HEK293 (cell line): ENCODE data around the gene ELF3.
A peak's percentile ranks its signal among the peaks of the same experiment; 100 is the strongest.

Source experiments
- CTCF ChIA-PET: fragments of 350-600 bp; formaldehyde crosslinking; extraction: SDS; loops from one replicate; lab custom pipeline; 2021; ENCODE audit warnings: antibody characterized with exemption; lab: Yijun Ruan, JAX
- POLR2A ChIA-PET: fragments of 300-600 bp; formaldehyde crosslinking; extraction: SDS; loops from one replicate; lab custom pipeline; 2020; ENCODE audit warnings: antibody characterized with exemption, inconsistent platforms; lab: Yijun Ruan, JAX
- H3K27ac ChIP-seq: fragments of 200-500 bp; sonication (Bioruptor generic); 2 replicates; pipeline ENCODE4 v1.5.1; 2014; ENCODE audit warnings: low read depth, low read length, control low read depth, inconsistent platforms; ENCODE audit errors: extremely low read depth
- H3K36me3 ChIP-seq, 2 experiments: fragments of 200-500 bp in 1 of 2; sonication (Bioruptor generic) in 1 of 2; 1 replicate in 1 of 2; 2 replicates in 1 of 2; pipeline ENCODE4 v1.5.1; 2014 to 2017; ENCODE audit warnings: inconsistent platforms in 2 of 2, low read length in 2 of 2; ENCODE audit not compliant: control insufficient read depth in 2 of 2, insufficient read depth in 1 of 2
- H3K4me1 ChIP-seq: fragments of 200-500 bp; sonication (Bioruptor generic); 2 replicates; pipeline ENCODE4 v1.5.1; 2014; ENCODE audit warnings: mild to moderate bottlenecking, low read length, inconsistent platforms; ENCODE audit not compliant: control insufficient read depth, insufficient read depth
- H3K4me3 ChIP-seq: 2 replicates; pipeline ENCODE4 v1.5.1; 2011; ENCODE audit warnings: low read depth, mild to moderate bottlenecking, control low read depth, low read length, moderate library complexity
- H3K9me3 ChIP-seq: fragments of 200-500 bp; sonication (Bioruptor generic); 2 replicates; pipeline ENCODE4 v1.5.1; 2014; ENCODE audit warnings: low read depth, low read length, inconsistent platforms; ENCODE audit not compliant: control insufficient read depth, insufficient read depth
- BCL11B ChIP-seq: fragments of 450-650 bp; formaldehyde crosslinking; IDR thresholded peaks from 2 replicates; pipeline ENCODE4 v1.5.1; 2016; ENCODE audit warnings: low read depth, missing biosample characterization, missing genetic modification characterization
- GLI2 ChIP-seq: fragments of 450-650 bp; formaldehyde crosslinking; IDR thresholded peaks from 2 replicates; pipeline ENCODE4; 2017; ENCODE audit warnings: missing biosample characterization, missing genetic modification characterization, low read depth, borderline replicate concordance
- IKZF3 ChIP-seq: fragments of 450-650 bp; IDR thresholded peaks from 2 replicates; pipeline ENCODE4 v1.5.0; 2018; ENCODE audit warnings: missing biosample characterization, mild to moderate bottlenecking, missing genetic modification characterization, moderate library complexity
- KLF16 ChIP-seq: fragments of 450-650 bp; formaldehyde crosslinking; IDR thresholded peaks from 2 replicates; pipeline ENCODE4 v1.5.1; 2017; ENCODE audit warnings: missing biosample characterization, missing genetic modification characterization
- MZF1 ChIP-seq: fragments of 450-650 bp; formaldehyde crosslinking; IDR thresholded peaks from 2 replicates; pipeline ENCODE4 v1.5.1; 2017; ENCODE audit warnings: missing biosample characterization, missing genetic modification characterization, borderline replicate concordance
- OSR2 ChIP-seq: fragments of 450-650 bp; formaldehyde crosslinking; IDR thresholded peaks from 2 replicates; pipeline ENCODE4 v1.5.1; 2016; ENCODE audit warnings: missing biosample characterization, missing genetic modification characterization
- SCRT2 ChIP-seq: fragments of 450-650 bp; formaldehyde crosslinking; IDR thresholded peaks from 2 replicates; pipeline ENCODE4 v1.5.1; 2016; ENCODE audit warnings: missing biosample characterization, missing genetic modification characterization
- SP7 ChIP-seq: fragments of 450-650 bp; formaldehyde crosslinking; IDR thresholded peaks from 2 replicates; pipeline ENCODE4 v1.5.1; 2016; ENCODE audit warnings: missing biosample characterization, missing genetic modification characterization
- WT1 ChIP-seq: fragments of 450-650 bp; formaldehyde crosslinking; IDR thresholded peaks from 2 replicates; pipeline ENCODE4 v1.5.1; 2016; ENCODE audit warnings: missing biosample characterization, missing genetic modification characterization
- YY1 ChIP-seq: fragments of 450-650 bp; formaldehyde crosslinking; IDR thresholded peaks from 2 replicates; pipeline ENCODE4 v1.5.1; 2018; ENCODE audit warnings: missing biosample characterization, missing genetic modification characterization
- ZBTB20 ChIP-seq: fragments of 450-650 bp; formaldehyde crosslinking; IDR thresholded peaks from 2 replicates; pipeline ENCODE4 v1.5.1; 2016; ENCODE audit warnings: missing biosample characterization, missing genetic modification characterization
- ZEB2 ChIP-seq: fragments of 450-650 bp; formaldehyde crosslinking; IDR thresholded peaks from 2 replicates; pipeline ENCODE4 v1.5.1; 2016; ENCODE audit warnings: missing biosample characterization, missing genetic modification characterization
- ZNF10 ChIP-seq: fragments of 450-650 bp; formaldehyde crosslinking; IDR thresholded peaks from 2 replicates; pipeline ENCODE4 v1.5.1; 2017; ENCODE audit warnings: missing biosample characterization, missing genetic modification characterization
- ZNF121 ChIP-seq: fragments of 450-650 bp; formaldehyde crosslinking; IDR thresholded peaks from 2 replicates; pipeline ENCODE4 v1.5.1; 2016; ENCODE audit warnings: missing biosample characterization, missing genetic modification characterization
- ZNF174 ChIP-seq: fragments of 450-650 bp; formaldehyde crosslinking; IDR thresholded peaks from 2 replicates; pipeline ENCODE4 v1.5.0; 2017; ENCODE audit warnings: missing biosample characterization, mild to moderate bottlenecking, missing genetic modification characterization
- ZNF221 ChIP-seq: fragments of 450-650 bp; formaldehyde crosslinking; IDR thresholded peaks from 2 replicates; pipeline ENCODE4 v1.5.1; 2017; ENCODE audit warnings: missing biosample characterization, missing genetic modification characterization, borderline replicate concordance
- ZNF302 ChIP-seq: fragments of 450-650 bp; formaldehyde crosslinking; IDR thresholded peaks from 2 replicates; pipeline ENCODE4 v1.5.1; 2016; ENCODE audit warnings: missing biosample characterization, missing genetic modification characterization, low read depth
- ZNF335 ChIP-seq: fragments of 450-650 bp; formaldehyde crosslinking; conservative IDR thresholded peaks from 2 replicates; pipeline ENCODE4 v1.5.1; 2016; ENCODE audit warnings: missing biosample characterization, missing genetic modification characterization
- ZNF366 ChIP-seq: fragments of 450-650 bp; formaldehyde crosslinking; conservative IDR thresholded peaks from 2 replicates; pipeline ENCODE4 v1.5.1; 2016; ENCODE audit warnings: missing biosample characterization, missing genetic modification characterization
- ZNF391 ChIP-seq: fragments of 450-650 bp; formaldehyde crosslinking; IDR thresholded peaks from 2 replicates; pipeline ENCODE4 v1.5.1; 2016; ENCODE audit warnings: low read depth, missing biosample characterization, missing genetic modification characterization, borderline replicate concordance
- ZNF394 ChIP-seq: fragments of 450-650 bp; formaldehyde crosslinking; IDR thresholded peaks from 2 replicates; pipeline ENCODE4 v1.5.1; 2016; ENCODE audit warnings: missing biosample characterization, missing genetic modification characterization, mild to moderate bottlenecking, moderate library complexity, borderline replicate concordance
- ZNF423 ChIP-seq: fragments of 450-650 bp; formaldehyde crosslinking; IDR thresholded peaks from 2 replicates; pipeline ENCODE4 v1.5.1; 2016; ENCODE audit warnings: missing biosample characterization, missing genetic modification characterization
- ZNF426 ChIP-seq: fragments of 450-650 bp; formaldehyde crosslinking; IDR thresholded peaks from 2 replicates; pipeline ENCODE4 v1.5.1; 2017; ENCODE audit warnings: missing biosample characterization, missing genetic modification characterization, mild to moderate bottlenecking, inconsistent platforms, moderate library complexity
- ZNF521 ChIP-seq: fragments of 450-650 bp; formaldehyde crosslinking; IDR thresholded peaks from 2 replicates; pipeline ENCODE4 v1.5.1; 2017; ENCODE audit warnings: missing biosample characterization, mild to moderate bottlenecking, missing genetic modification characterization
- ZNF544 ChIP-seq: fragments of 450-650 bp; formaldehyde crosslinking; IDR thresholded peaks from 2 replicates; pipeline ENCODE4 v1.5.0; 2017; ENCODE audit warnings: missing biosample characterization, missing genetic modification characterization
- ZNF585B ChIP-seq: fragments of 450-650 bp; formaldehyde crosslinking; IDR thresholded peaks from 2 replicates; pipeline ENCODE4 v1.5.1; 2016; ENCODE audit warnings: missing biosample characterization, missing genetic modification characterization
- ZNF600 ChIP-seq: fragments of 450-650 bp; formaldehyde crosslinking; IDR thresholded peaks from 2 replicates; pipeline ENCODE4 v1.5.1; 2016; ENCODE audit warnings: missing biosample characterization, missing genetic modification characterization
- ZNF660 ChIP-seq: fragments of 450-650 bp; IDR thresholded peaks from 2 replicates; pipeline ENCODE4 v1.5.1; 2018; ENCODE audit warnings: missing biosample characterization, mild to moderate bottlenecking, missing genetic modification characterization
- ZNF670 ChIP-seq: fragments of 450-650 bp; formaldehyde crosslinking; IDR thresholded peaks from 2 replicates; pipeline ENCODE4 v1.5.1; 2016; ENCODE audit warnings: missing biosample characterization, missing genetic modification characterization, low read depth
- ZNF707 ChIP-seq: fragments of 450-650 bp; formaldehyde crosslinking; IDR thresholded peaks from 2 replicates; pipeline ENCODE4 v1.5.1; 2016; ENCODE audit warnings: missing biosample characterization, missing genetic modification characterization
- ZNF777 ChIP-seq: fragments of 450-650 bp; formaldehyde crosslinking; IDR thresholded peaks from 2 replicates; pipeline ENCODE4 v1.5.1; 2017; ENCODE audit warnings: missing biosample characterization, missing genetic modification characterization, borderline replicate concordance
- ZNF792 ChIP-seq: fragments of 450-650 bp; formaldehyde crosslinking; IDR thresholded peaks from 2 replicates; pipeline ENCODE4 v1.5.1; 2016; ENCODE audit warnings: missing biosample characterization, missing genetic modification characterization
- ZSCAN16 ChIP-seq: fragments of 450-650 bp; formaldehyde crosslinking; IDR thresholded peaks from 2 replicates; pipeline ENCODE4 v1.5.1; 2016; ENCODE audit warnings: missing biosample characterization, missing genetic modification characterization
- TF ChIP-seq, protein P1 (sequence below): fragments of 450-650 bp; formaldehyde crosslinking; IDR thresholded peaks from 2 replicates; pipeline ENCODE4 v1.5.1; 2017; ENCODE audit warnings: missing biosample characterization, missing genetic modification characterization
- TF ChIP-seq, protein P2 (sequence below): IDR thresholded peaks from 2 replicates; pipeline ENCODE4 v1.6.1; 2011; ENCODE audit warnings: mild to moderate bottlenecking, low read depth, low read length, borderline replicate concordance
- TF ChIP-seq, protein P3 (sequence below): fragments of 450-650 bp; formaldehyde crosslinking; IDR thresholded peaks from 2 replicates; pipeline ENCODE4 v1.5.1; 2017; ENCODE audit warnings: missing biosample characterization, missing genetic modification characterization

The ELF3 gene

DNA sequence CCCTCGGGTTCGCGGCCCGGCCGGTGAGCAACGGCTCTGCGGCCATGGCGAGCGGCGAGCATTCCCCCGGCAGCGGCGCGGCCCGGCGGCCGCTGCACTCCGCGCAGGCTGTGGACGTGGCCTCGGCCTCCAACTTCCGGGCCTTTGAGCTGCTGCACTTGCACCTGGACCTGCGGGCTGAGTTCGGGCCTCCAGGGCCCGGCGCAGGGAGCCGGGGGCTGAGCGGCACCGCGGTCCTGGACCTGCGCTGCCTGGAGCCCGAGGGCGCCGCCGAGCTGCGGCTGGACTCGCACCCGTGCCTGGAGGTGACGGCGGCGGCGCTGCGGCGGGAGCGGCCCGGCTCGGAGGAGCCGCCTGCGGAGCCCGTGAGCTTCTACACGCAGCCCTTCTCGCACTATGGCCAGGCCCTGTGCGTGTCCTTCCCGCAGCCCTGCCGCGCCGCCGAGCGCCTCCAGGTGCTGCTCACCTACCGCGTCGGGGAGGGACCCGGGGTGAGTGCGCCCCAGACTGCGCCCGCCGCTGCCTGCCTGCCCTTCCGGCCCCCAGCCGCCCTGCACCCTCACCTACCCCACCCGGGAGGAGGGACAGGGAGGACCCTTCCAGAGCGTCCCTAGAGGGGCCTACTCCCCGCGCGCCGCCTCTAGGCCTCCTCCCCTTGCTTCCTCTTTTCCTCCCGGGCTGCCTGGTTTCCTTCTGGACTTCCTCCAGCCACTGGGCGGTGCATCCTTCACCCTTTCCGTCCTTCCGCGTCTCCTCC, 27.6 kb upstream of the ELF3 start, which contains the start of gene RNPEP (continued):
- TF ChIP-seq MZF1 (tag by site-specific recombination) (0 out of 2 replicates have a peak, but pooled peaks have one; percentile 5), ZNF585B (no peak), OSR2 (peak; percentile 47), ZNF670 (tag by site-specific recombination) (no peak), KLF16 (peak; percentile 73; the same call in 1 of the 2 replicates), ZNF366 (tag by site-specific recombination) (peak; percentile 92), YY1 (peak; percentile 76; the same call in 1 of the 2 replicates), BCL11B (tag by site-specific recombination) (no peak), ZNF423 (tag by site-specific recombination) (peak; percentile 55; the same call in 1 of the 2 replicates), ZNF221 (tag by site-specific recombination) (no peak), ZNF521 (tag by site-specific recombination) (no peak), GLI2 (no peak), ZNF792 (tag by site-specific recombination) (no peak), ZNF394 (tag by site-specific recombination) (no peak; the same call in 1 of the 2 replicates), ZNF426 (tag by site-specific recombination) (no peak), ZNF660 (tag by site-specific recombination) (peak; percentile 82), ZNF121 (tag by site-specific recombination) (no peak), ZSCAN16 (tag by site-specific recombination) (no peak), WT1 (tag by site-specific recombination) (peak; percentile 86), ZNF777 (tag by site-specific recombination) (no peak), ZNF544 (tag by site-specific recombination) (no peak), ZNF302 (tag by site-specific recombination) (no peak)
- TF ChIP-seq, protein P1, sequence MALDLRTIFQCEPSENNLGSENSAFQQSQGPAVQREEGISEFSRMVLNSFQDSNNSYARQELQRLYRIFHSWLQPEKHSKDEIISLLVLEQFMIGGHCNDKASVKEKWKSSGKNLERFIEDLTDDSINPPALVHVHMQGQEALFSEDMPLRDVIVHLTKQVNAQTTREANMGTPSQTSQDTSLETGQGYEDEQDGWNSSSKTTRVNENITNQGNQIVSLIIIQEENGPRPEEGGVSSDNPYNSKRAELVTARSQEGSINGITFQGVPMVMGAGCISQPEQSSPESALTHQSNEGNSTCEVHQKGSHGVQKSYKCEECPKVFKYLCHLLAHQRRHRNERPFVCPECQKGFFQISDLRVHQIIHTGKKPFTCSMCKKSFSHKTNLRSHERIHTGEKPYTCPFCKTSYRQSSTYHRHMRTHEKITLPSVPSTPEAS (tag by site-specific recombination) = no peak; the same call in 1 of the 2 replicates

DNA sequence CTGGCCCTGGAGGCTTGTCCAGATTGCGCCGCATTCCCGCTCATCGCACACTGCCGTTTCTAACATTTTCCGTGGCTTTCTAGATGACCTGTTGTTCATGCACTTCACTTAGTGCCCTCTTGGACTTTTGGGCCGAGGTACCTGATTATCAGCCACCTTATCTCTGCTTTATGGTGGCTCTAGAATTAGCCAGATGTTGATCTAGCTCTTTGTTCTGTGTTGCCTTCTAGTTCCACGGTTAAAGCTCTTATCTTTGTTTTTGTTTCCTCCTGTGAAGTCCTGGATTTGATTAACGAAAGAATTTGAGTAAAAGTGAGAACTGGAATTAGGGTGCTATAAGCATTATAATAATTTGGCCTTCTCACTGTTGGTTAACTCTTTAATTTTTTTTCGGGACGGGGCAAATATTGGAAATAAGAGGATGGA, 27.0 kb upstream of the ELF3 start:
- H3K9me3 ChIP-seq = no peaks in the 10 kb centered on the region
- H3K4me3 ChIP-seq = peak overlapping the region; percentile 87
- peaks cover under 1 to 4% of the 10 kb centered on the region in 2 experiments; a peak in 2 of 3 replicates for H3K36me3 ChIP-seq
- peak overlapping the region; percentile 96 for H3K27ac ChIP-seq
- POLR2A ChIA-PET = interaction anchor here (0.8 to 2.3 kb wide), 5 partner anchors 10 to 87 kb away, joined by 3 to 10 read pairs (median 5); partner anchors contain the start of genes LMOD1 and TIMM17A
- CTCF ChIA-PET = interaction anchor here (0.7 to 4.5 kb wide), 6 partner anchors 10 to 234 kb away, joined by 3 to 17 read pairs (median 4); no protein-coding TSS in a partner anchor
- no peaks in the 10 kb centered on the region for H3K4me1 ChIP-seq
- TF ChIP-seq ZBTB20 (tag by site-specific recombination) = peak; percentile 73; the same call in 1 of the 2 replicates
- no peak for TF ChIP-seq ZNF391 (tag by site-specific recombination)
- no peak for TF ChIP-seq ZNF174 (tag by site-specific recombination)
- TF ChIP-seq ZEB2 (tag by site-specific recombination) = peak; percentile 30; the same call in 1 of the 2 replicates
- TF ChIP-seq ZNF10 (tag by site-specific recombination) = no peak
- TF ChIP-seq ZNF335 (tag by site-specific recombination) = peak; percentile 97
- TF ChIP-seq, protein P2, sequence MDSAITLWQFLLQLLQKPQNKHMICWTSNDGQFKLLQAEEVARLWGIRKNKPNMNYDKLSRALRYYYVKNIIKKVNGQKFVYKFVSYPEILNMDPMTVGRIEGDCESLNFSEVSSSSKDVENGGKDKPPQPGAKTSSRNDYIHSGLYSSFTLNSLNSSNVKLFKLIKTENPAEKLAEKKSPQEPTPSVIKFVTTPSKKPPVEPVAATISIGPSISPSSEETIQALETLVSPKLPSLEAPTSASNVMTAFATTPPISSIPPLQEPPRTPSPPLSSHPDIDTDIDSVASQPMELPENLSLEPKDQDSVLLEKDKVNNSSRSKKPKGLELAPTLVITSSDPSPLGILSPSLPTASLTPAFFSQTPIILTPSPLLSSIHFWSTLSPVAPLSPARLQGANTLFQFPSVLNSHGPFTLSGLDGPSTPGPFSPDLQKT = no peak
- no peak for TF ChIP-seq IKZF3 (tag by site-specific recombination)
- TF ChIP-seq ZNF600 (tag by site-specific recombination) = peak; percentile 97; the same call in 1 of the 2 replicates
- peak; percentile 90 for TF ChIP-seq SCRT2 (tag by site-specific recombination)
- TF ChIP-seq SP7 (tag by site-specific recombination) = 0 out of 2 replicates have a peak, but pooled peaks have one; percentile 5
- TF ChIP-seq, protein P3, sequence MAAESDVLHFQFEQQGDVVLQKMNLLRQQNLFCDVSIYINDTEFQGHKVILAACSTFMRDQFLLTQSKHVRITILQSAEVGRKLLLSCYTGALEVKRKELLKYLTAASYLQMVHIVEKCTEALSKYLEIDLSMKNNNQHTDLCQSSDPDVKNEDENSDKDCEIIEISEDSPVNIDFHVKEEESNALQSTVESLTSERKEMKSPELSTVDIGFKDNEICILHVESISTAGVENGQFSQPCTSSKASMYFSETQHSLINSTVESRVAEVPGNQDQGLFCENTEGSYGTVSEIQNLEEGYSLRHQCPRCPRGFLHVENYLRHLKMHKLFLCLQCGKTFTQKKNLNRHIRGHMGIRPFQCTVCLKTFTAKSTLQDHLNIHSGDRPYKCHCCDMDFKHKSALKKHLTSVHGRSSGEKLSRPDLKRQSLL (tag by site-specific recombination) = peak; percentile 69; the same call in 1 of the 2 replicates
- TF ChIP-seq ZNF707 (tag by site-specific recombination) = no peak
- no peak for TF ChIP-seq GLI2
